CD8-positive, alpha-beta memory T cell (primary cell): ENCODE results near the gene VEGFB. TPM values are rescaled to one million over a fixed set of nuclear protein-coding genes. Genes with fewer than 3 reads are reported as not detected.
A peak's percentile ranks its signal among the peaks of the same experiment; 100 is the strongest.

Experiments used
- CTCF ChIA-PET: fragments of 350-600 bp; sonication (Branson Sonifier 250); formaldehyde crosslinking; loops from one replicate; lab custom pipeline; 2021; ENCODE audit warnings: antibody characterized with exemption; lab: Charles Lee
- POLR2A ChIA-PET: fragments of 350-600 bp; sonication (Branson Sonifier 250); formaldehyde crosslinking; loops from one replicate; lab custom pipeline; 2021; ENCODE audit warnings: antibody characterized with exemption; lab: Charles Lee
- DNase-seq, 5 donors: peaks; one replicate each; pipeline versions ENCODE4 v3.0.0 to v3.0.0-alpha.2; 2020 to 2022; ENCODE audit warnings: mixed read lengths in 1 of 5
- H3K27ac ChIP-seq: one replicate; pipeline ENCODE4 v1.7.0; 2013; ENCODE audit warnings: low read depth, mild to moderate bottlenecking, low read length, moderate library complexity
- H3K27me3 ChIP-seq: 2 replicates; pipeline ENCODE4 v1.7.0; 2013; ENCODE audit warnings: low read length, mild to moderate bottlenecking; ENCODE audit not compliant: insufficient read depth, poor library complexity, severe bottlenecking
- H3K36me3 ChIP-seq: 2 replicates; pipeline ENCODE4 v1.7.0; 2013; ENCODE audit warnings: mild to moderate bottlenecking, low read length, moderate library complexity; ENCODE audit not compliant: insufficient read depth
- H3K4me1 ChIP-seq: 2 replicates; pipeline ENCODE4 v1.7.0; 2013; ENCODE audit warnings: mild to moderate bottlenecking, low read length, moderate library complexity; ENCODE audit not compliant: insufficient read depth
- H3K4me3 ChIP-seq: 2 replicates; pipeline ENCODE4 v1.7.0; 2013; ENCODE audit warnings: mild to moderate bottlenecking, low read length
- H3K9me3 ChIP-seq: 2 replicates; pipeline ENCODE4 v1.7.0; 2013; ENCODE audit warnings: mild to moderate bottlenecking, low read length
- H3K27ac Mint-ChIP-seq, 8 donors: one replicate each; pipeline ENCODE4 v1.8.0; 2020 to 2021; ENCODE audit warnings: mixed read lengths in 8 of 8, mild to moderate bottlenecking in 6 of 8, inconsistent platforms in 3 of 8, moderate library complexity in 3 of 8
- H3K27me3 Mint-ChIP-seq, 2 donors: one replicate each; pipeline ENCODE4 v1.8.0; 2020 to 2021; ENCODE audit warnings: mixed read lengths in 2 of 2, mild to moderate bottlenecking in 1 of 2, moderate library complexity in 1 of 2
- H3K36me3 Mint-ChIP-seq, 3 donors: one replicate each; pipeline ENCODE4 v1.8.0; 2020 to 2021; ENCODE audit warnings: mixed read lengths in 3 of 3, inconsistent platforms in 1 of 3, mild to moderate bottlenecking in 1 of 3
- H3K4me1 Mint-ChIP-seq, 3 donors: one replicate each; pipeline ENCODE4 v1.8.0; 2020 to 2021; ENCODE audit warnings: mixed read lengths in 3 of 3, inconsistent platforms in 1 of 3, mild to moderate bottlenecking in 1 of 3
- H3K4me3 Mint-ChIP-seq, 7 donors: one replicate each; pipeline ENCODE4 v1.8.0; 2020 to 2021; ENCODE audit warnings: mixed read lengths in 7 of 7, mild to moderate bottlenecking in 6 of 7, moderate library complexity in 4 of 7, inconsistent platforms in 2 of 7
- H3K9me3 Mint-ChIP-seq, 5 donors: one replicate each; pipeline ENCODE4 v1.8.0; 2020 to 2022; ENCODE audit warnings: mixed read lengths in 5 of 5, mild to moderate bottlenecking in 3 of 5, moderate library complexity in 2 of 5, inconsistent platforms in 1 of 5
- polyA plus RNA-seq: library from polyadenylated mRNA; unstranded; fragments of 300-500 nt; fragmentation: Illumina TruSeq; gene quantifications from one replicate; pipeline ENCODE4 v1.2.3, GENCODE V29; 2021
- total RNA-seq, 2 experiments: library from RNA; stranded (reverse); gene quantifications; one replicate each; pipeline ENCODE4 v1.2.3, GENCODE V29; 2021

Gene VEGFB
- total and polyA plus RNA-seq, 3 experiments from 2014 or later = 19.0 to 77.0 (median 71.9) TPM

DNA sequence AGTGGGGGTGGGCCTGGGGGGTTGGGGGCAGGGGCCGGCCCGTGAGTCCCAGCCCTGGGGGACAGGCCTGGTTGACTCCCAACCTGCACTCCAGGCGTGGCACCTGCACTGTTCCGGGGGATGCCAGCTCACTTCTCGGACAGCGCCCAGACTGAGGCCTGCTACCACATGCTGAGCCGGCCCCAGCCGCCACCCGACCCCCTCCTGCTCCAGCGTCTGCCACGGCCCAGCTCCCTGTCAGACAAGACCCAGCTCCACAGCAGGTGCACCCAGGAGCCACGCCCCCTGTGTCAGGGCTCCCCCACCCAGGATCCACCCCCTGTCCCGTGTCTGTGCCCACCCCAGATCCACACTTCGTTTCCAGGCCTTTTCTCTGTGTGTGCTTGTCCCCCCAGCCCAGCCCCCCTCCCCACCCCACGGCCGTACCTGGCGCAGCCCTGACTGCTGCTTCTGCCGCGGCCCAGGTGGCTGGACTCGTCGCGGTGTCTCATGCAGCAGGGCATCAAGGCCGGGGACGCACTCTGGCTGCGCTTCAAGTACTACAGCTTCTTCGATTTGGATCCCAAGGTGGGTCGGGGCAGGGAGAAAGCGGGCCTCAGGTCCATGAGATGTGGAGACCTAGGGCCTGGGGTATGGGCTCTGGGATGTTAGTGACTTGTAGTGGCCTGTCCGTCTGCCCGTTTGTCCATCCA lies 23.1 kb upstream of the VEGFB start:
- peaks cover 0 to 1% of the 10 kb centered on the region in 2 donors for H3K27me3 Mint-ChIP-seq
- H3K4me1 Mint-ChIP-seq = peaks cover 18 to 45% (median 22%) of the 10 kb centered on the region in 3 donors
- no peaks in the 10 kb centered on the region for H3K9me3 Mint-ChIP-seq
- H3K9me3 ChIP-seq = no peaks in the 10 kb centered on the region
- no peak for DNase-seq
- POLR2A ChIA-PET = interaction anchor here (2.3 kb wide), 1 partner anchor 15 kb away, joined by 7 read pairs; the partner anchor contains the start of genes NUDT22 and TRPT1
- H3K4me3 Mint-ChIP-seq = peak overlapping the region in 2 of 7 donors; percentile 15 to 70
- CTCF ChIA-PET = interaction anchor here (1.3 to 2.8 kb wide), 3 partner anchors 15 to 93 kb away, joined by 5 to 10 read pairs (median 8); partner anchors contain the start of gene ESRRA
- H3K27ac Mint-ChIP-seq = peak overlapping the region in 1 of 8 donors; percentile 71
- H3K4me3 ChIP-seq = no peak overlapping the region
- peaks cover 17% of the 10 kb centered on the region for H3K36me3 ChIP-seq
- H3K27me3 ChIP-seq = no peaks in the 10 kb centered on the region
- H3K4me1 ChIP-seq = peaks cover 14% of the 10 kb centered on the region
- no peak overlapping the region for H3K27ac ChIP-seq
- H3K36me3 Mint-ChIP-seq = peaks cover 8 to 64% (median 8%) of the 10 kb centered on the region in 3 donors

DNA sequence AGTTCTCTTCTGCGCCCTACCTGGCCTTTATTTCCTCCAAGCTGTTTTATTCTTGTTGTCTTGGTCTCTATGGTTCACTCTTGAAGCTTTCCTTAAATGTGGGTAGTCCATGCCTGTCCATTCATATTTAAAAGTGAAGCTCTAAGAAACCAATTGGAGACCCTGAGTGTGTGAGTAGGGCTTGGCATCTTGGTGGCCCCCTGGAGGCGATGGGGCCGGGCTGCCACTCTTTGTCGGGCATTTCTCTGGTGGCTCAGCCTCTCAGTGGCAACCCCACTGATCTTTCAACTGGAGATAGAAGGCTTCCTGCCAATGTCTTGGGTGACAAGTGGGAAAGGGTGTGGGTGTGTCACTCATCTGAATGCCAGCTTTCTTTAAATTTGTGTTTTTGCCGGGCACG lies 17.5 kb upstream of the VEGFB start:
- Mint-ChIP-seq H3K27me3 (peaks cover 0 to 1% of the 10 kb centered on the region in 2 donors), H3K27ac (peak overlapping the region in 3 of 8 donors; percentile 24 to 50 (median 50)), H3K4me1 (peaks cover 10 to 18% (median 11%) of the 10 kb centered on the region in 3 donors), H3K4me3 (no peak overlapping the region), H3K36me3 (peaks cover 8 to 70% (median 10%) of the 10 kb centered on the region in 3 donors), H3K9me3 (no peaks in the 10 kb centered on the region)
- Histone ChIP-seq H3K27ac (no peak overlapping the region), H3K9me3 (no peaks in the 10 kb centered on the region), H3K36me3 (peaks cover 34% of the 10 kb centered on the region), H3K4me1 (no peaks in the 10 kb centered on the region), H3K27me3 (no peaks in the 10 kb centered on the region), H3K4me3 (no peak overlapping the region)
- POLR2A ChIA-PET = interaction anchor here (0.5 to 1.0 kb wide), 2 partner anchors 10 to 33 kb away, joined by 5 to 6 read pairs; partner anchors contain the start of gene FERMT3
- CTCF ChIA-PET = interaction anchor here (1.1 to 12.0 kb wide), 3 partner anchors 11 to 88 kb away, joined by 6 to 143 read pairs (median 7); partner anchors contain the start of gene FERMT3
- DNase-seq = peak in 1 of 5 donors; percentile 29

GRCh38 chr11:64218628-64219353 lies 15.6 kb upstream of the VEGFB start:
- H3K9me3 Mint-ChIP-seq = no peaks in the 10 kb centered on the region
- peaks cover 28% of the 10 kb centered on the region for H3K36me3 ChIP-seq
- no peaks in the 10 kb centered on the region for H3K9me3 ChIP-seq
- DNase-seq = no peak
- peaks cover 6 to 66% (median 7%) of the 10 kb centered on the region in 3 donors for H3K36me3 Mint-ChIP-seq
- H3K27ac ChIP-seq = no peak overlapping the region
- peaks cover 5 to 8% (median 5%) of the 10 kb centered on the region in 3 donors for H3K4me1 Mint-ChIP-seq
- H3K4me3 ChIP-seq = no peak overlapping the region
- ChIA-PET POLR2A (interaction anchor here (0.6 kb wide), 2 partner anchors 15 to 1784 kb away, joined by 3 read pairs; no protein-coding TSS in a partner anchor), CTCF (interaction anchor here (1.8 to 12.0 kb wide), 3 partner anchors 8 to 82 kb away, joined by 4 to 143 read pairs (median 4); partner anchors contain the start of gene FERMT3)
- H3K27me3 ChIP-seq = no peaks in the 10 kb centered on the region
- H3K27me3 Mint-ChIP-seq = peaks cover 0 to 1% of the 10 kb centered on the region in 2 donors
- peak overlapping the region in 5 of 8 donors; percentile 22 to 88 (median 57) for H3K27ac Mint-ChIP-seq
- H3K4me1 ChIP-seq = no peaks in the 10 kb centered on the region
- H3K4me3 Mint-ChIP-seq = no peak overlapping the region

DNA sequence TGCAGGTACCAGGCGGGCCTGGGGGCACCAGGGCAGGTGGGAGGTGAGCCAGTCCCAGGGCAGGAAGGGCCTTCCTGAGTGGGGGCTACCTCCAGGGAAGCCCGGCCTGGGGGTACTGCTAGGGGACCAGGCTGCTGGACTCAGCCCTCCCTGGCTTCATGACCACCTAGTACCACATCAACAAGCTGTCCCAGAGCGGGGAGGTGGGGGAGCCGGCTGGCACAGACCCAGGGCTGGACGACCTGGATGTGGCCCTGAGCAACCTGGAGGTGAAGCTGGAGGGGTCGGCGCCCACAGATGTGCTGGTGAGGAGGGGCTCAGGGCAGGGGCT lies 15.1 kb upstream of the VEGFB start:
- H3K4me1 Mint-ChIP-seq = peaks cover 5 to 11% (median 5%) of the 10 kb centered on the region in 3 donors
- peaks cover 0 to 1% of the 10 kb centered on the region in 2 donors for H3K27me3 Mint-ChIP-seq
- ChIA-PET CTCF (interaction anchor here (2.1 to 12.0 kb wide), 2 partner anchors 13 to 82 kb away, joined by 4 to 143 read pairs; partner anchors contain the start of gene FERMT3), POLR2A (no interaction called here)
- no peaks in the 10 kb centered on the region for H3K9me3 Mint-ChIP-seq
- peaks cover 3 to 62% (median 6%) of the 10 kb centered on the region in 3 donors for H3K36me3 Mint-ChIP-seq
- Histone ChIP-seq H3K27me3 (no peaks in the 10 kb centered on the region), H3K4me1 (no peaks in the 10 kb centered on the region), H3K36me3 (peaks cover 32% of the 10 kb centered on the region), H3K9me3 (no peaks in the 10 kb centered on the region), H3K27ac (no peak overlapping the region), H3K4me3 (no peak overlapping the region)
- H3K4me3 Mint-ChIP-seq = no peak overlapping the region
- H3K27ac Mint-ChIP-seq = peak overlapping the region in 1 of 8 donors; percentile 88
- DNase-seq = no peak

- Histone ChIP-seq H3K4me1 (no peaks in the 10 kb centered on the region), H3K4me3 (no peak overlapping the region), H3K36me3 (peaks cover 34% of the 10 kb centered on the region), H3K9me3 (no peaks in the 10 kb centered on the region), H3K27ac (no peak overlapping the region), H3K27me3 (no peaks in the 10 kb centered on the region)
- Mint-ChIP-seq H3K4me3 (no peak overlapping the region), H3K4me1 (peaks cover 5 to 13% (median 5%) of the 10 kb centered on the region in 3 donors), H3K27me3 (peaks cover 0 to 1% of the 10 kb centered on the region in 2 donors), H3K36me3 (peaks cover 3 to 59% (median 6%) of the 10 kb centered on the region in 3 donors), H3K9me3 (no peaks in the 10 kb centered on the region), H3K27ac (peak overlapping the region in 1 of 8 donors; percentile 22)
- ChIA-PET CTCF (interaction anchor here (0.5 to 12.0 kb wide), 2 partner anchors 14 to 1602 kb away, joined by 5 to 143 read pairs; partner anchors contain the start of gene FERMT3), POLR2A (no interaction called here)
- no peak for DNase-seq
These were observed 14.6 kb upstream of the VEGFB start for GRCh38 chr11:64219755-64220154.

GRCh38 chr11:64220271-64220670 lies 14.1 kb upstream of the VEGFB start:
- peak overlapping the region in 1 of 8 donors; percentile 22 for H3K27ac Mint-ChIP-seq
- Histone ChIP-seq H3K4me3 (no peak overlapping the region), H3K9me3 (no peaks in the 10 kb centered on the region), H3K4me1 (peaks cover 4% of the 10 kb centered on the region), H3K36me3 (peaks cover 34% of the 10 kb centered on the region), H3K27ac (no peak overlapping the region), H3K27me3 (no peaks in the 10 kb centered on the region)
- H3K9me3 Mint-ChIP-seq = no peaks in the 10 kb centered on the region
- no peaks in the 10 kb centered on the region for H3K27me3 Mint-ChIP-seq
- DNase-seq = no peak
- ChIA-PET CTCF (interaction anchor here (0.5 to 12.0 kb wide), 2 partner anchors 14 to 1602 kb away, joined by 5 to 143 read pairs; partner anchors contain the start of gene FERMT3), POLR2A (no interaction called here)
- H3K36me3 Mint-ChIP-seq = peaks cover under 1 to 54% (median 2%) of the 10 kb centered on the region in 3 donors
- H3K4me3 Mint-ChIP-seq = no peak overlapping the region
- peaks cover under 1 to 18% (median 8%) of the 10 kb centered on the region in 3 donors for H3K4me1 Mint-ChIP-seq

DNA sequence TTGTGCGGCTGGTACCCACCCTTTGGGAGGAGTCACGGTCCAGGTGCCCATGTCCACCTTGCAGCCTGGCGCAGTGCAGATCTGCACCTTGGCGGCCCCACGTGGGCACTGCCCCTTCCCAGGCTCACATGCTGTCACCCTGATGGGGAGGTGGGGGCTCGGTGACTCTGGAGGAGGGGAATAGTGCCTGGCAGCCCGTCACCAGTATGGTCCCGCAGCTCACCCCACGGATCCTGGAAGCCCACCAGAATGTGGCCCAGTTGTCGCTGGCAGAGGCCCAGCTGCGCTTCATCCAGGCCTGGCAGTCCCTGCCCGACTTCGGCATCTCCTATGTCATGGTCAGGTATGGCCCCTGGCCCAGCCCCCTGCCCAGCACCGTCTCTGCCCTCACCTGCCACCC lies 13.6 kb upstream of the VEGFB start:
- H3K27me3 Mint-ChIP-seq = no peaks in the 10 kb centered on the region
- Histone ChIP-seq H3K4me3 (no peak overlapping the region), H3K27me3 (no peaks in the 10 kb centered on the region), H3K36me3 (peaks cover 34% of the 10 kb centered on the region), H3K27ac (no peak overlapping the region), H3K4me1 (peaks cover 9% of the 10 kb centered on the region), H3K9me3 (no peaks in the 10 kb centered on the region)
- no peak overlapping the region for H3K4me3 Mint-ChIP-seq
- H3K27ac Mint-ChIP-seq = peak overlapping the region in 1 of 8 donors; percentile 52
- H3K9me3 Mint-ChIP-seq = no peaks in the 10 kb centered on the region
- no peak for DNase-seq
- peaks cover 0 to 23% (median 10%) of the 10 kb centered on the region in 3 donors for H3K4me1 Mint-ChIP-seq
- peaks cover 0 to 52% (median 2%) of the 10 kb centered on the region in 3 donors for H3K36me3 Mint-ChIP-seq
- POLR2A ChIA-PET = no interaction called here
- CTCF ChIA-PET = interaction anchor here (1.6 to 12.0 kb wide), 2 partner anchors 15 to 80 kb away, joined by 3 to 143 read pairs; partner anchors contain the start of genes CATSPERZ and FERMT3
